HepG2 (cell line): ENCODE measurements around the gene JPH4. TPM values are rescaled to one million over a fixed set of nuclear protein-coding genes. Genes with fewer than 3 reads are reported as not detected.

Experiments used
- BRD4 ChIP-seq: sonication (generic); formaldehyde crosslinking; IDR thresholded peaks from 2 replicates; pipeline ENCODE4 v1.4.0; 2020; ENCODE audit warnings: missing genetic modification reagents
- CBX1 ChIP-seq: IDR thresholded peaks from one replicate; pipeline ENCODE4 v1.6.1; 2016; ENCODE audit warnings: antibody characterized with exemption, low read depth
- CBX5 ChIP-seq: sonication (generic); formaldehyde crosslinking; IDR thresholded peaks from 2 replicates; pipeline ENCODE4 v1.4.0; 2020; ENCODE audit warnings: missing genetic modification reagents, borderline replicate concordance
- ELF4 ChIP-seq: sonication (generic); formaldehyde crosslinking; IDR thresholded peaks from 2 replicates; pipeline ENCODE4 v1.5.0; 2020; ENCODE audit warnings: missing genetic modification reagents, mild to moderate bottlenecking, moderate library complexity, borderline replicate concordance
- FOXJ3 ChIP-seq: sonication (generic); formaldehyde crosslinking; IDR thresholded peaks from 2 replicates; pipeline ENCODE4 v1.4.0; 2020; ENCODE audit warnings: missing genetic modification reagents, mild to moderate bottlenecking, borderline replicate concordance
- FOXK2 ChIP-seq: fragments of 450-650 bp; IDR thresholded peaks from 2 replicates; pipeline ENCODE4 v1.6.1; 2016
- GATAD1 ChIP-seq: IDR thresholded peaks from 2 replicates; pipeline ENCODE4 v1.6.1; 2016; ENCODE audit warnings: missing genetic modification reagents, missing compliant biosample characterization
- MED8 ChIP-seq: sonication (generic); formaldehyde crosslinking; IDR thresholded peaks from 2 replicates; pipeline ENCODE4 v1.8.1; 2023; ENCODE audit warnings: mild to moderate bottlenecking, missing genetic modification reagents; ENCODE audit not compliant: insufficient replicate concordance
- MTF2 ChIP-seq: sonication (generic); formaldehyde crosslinking; IDR thresholded peaks from 2 replicates; pipeline ENCODE4 v1.5.0; 2020; ENCODE audit warnings: missing genetic modification reagents, borderline replicate concordance
- NCOA2 ChIP-seq: sonication (generic); formaldehyde crosslinking; IDR thresholded peaks from 2 replicates; pipeline ENCODE4 v1.8.0; 2022; ENCODE audit warnings: inconsistent platforms
- NFE2 ChIP-seq: sonication (generic); formaldehyde crosslinking; IDR thresholded peaks from 2 replicates; pipeline ENCODE4 v1.4.0; 2020; ENCODE audit warnings: missing genetic modification reagents
- NFIC ChIP-seq: IDR thresholded peaks from 2 replicates; pipeline ENCODE4 v1.6.1; 2012; ENCODE audit warnings: mild to moderate bottlenecking, low read length, inconsistent platforms
- THAP7 ChIP-seq: sonication (generic); formaldehyde crosslinking; IDR thresholded peaks from 2 replicates; pipeline ENCODE4 v1.8.1; 2023; ENCODE audit warnings: mild to moderate bottlenecking, missing genetic modification reagents
- ZC3H13 ChIP-seq: sonication (generic); formaldehyde crosslinking; IDR thresholded peaks from 2 replicates; pipeline ENCODE4 v1.8.1; 2023; ENCODE audit warnings: mild to moderate bottlenecking, missing genetic modification reagents, moderate library complexity
- ZNF143 ChIP-seq: sonication (generic); formaldehyde crosslinking; IDR thresholded peaks from 2 replicates; pipeline ENCODE4 v1.4.0; 2020; ENCODE audit warnings: missing genetic modification reagents
- ZNF30 ChIP-seq: sonication (generic); formaldehyde crosslinking; IDR thresholded peaks from 2 replicates; pipeline ENCODE4 v1.5.0; 2020; ENCODE audit warnings: mild to moderate bottlenecking, missing genetic modification reagents
- ZNF33B ChIP-seq: sonication (generic); formaldehyde crosslinking; IDR thresholded peaks from 2 replicates; pipeline ENCODE4 v1.5.1; 2020; ENCODE audit warnings: mild to moderate bottlenecking, missing genetic modification reagents
- ZNF484 ChIP-seq: sonication (generic); formaldehyde crosslinking; IDR thresholded peaks from 2 replicates; pipeline ENCODE4 v1.5.1; 2020; ENCODE audit warnings: mild to moderate bottlenecking, low read depth, missing genetic modification reagents, borderline replicate concordance
- ZNF543 ChIP-seq: sonication (generic); formaldehyde crosslinking; IDR thresholded peaks from 2 replicates; pipeline ENCODE4 v1.4.0; 2020; ENCODE audit warnings: mild to moderate bottlenecking, missing genetic modification reagents
- ZNF691 ChIP-seq: sonication (generic); formaldehyde crosslinking; IDR thresholded peaks from 2 replicates; pipeline ENCODE4 v1.4.0; 2020; ENCODE audit warnings: missing genetic modification reagents, low read depth, mild to moderate bottlenecking, borderline replicate concordance
- ZNF703 ChIP-seq: sonication (generic); formaldehyde crosslinking; IDR thresholded peaks from 2 replicates; pipeline ENCODE4 v1.5.1; 2020; ENCODE audit warnings: missing genetic modification reagents, mild to moderate bottlenecking, moderate library complexity, borderline replicate concordance
- ZNF749 ChIP-seq: sonication (generic); formaldehyde crosslinking; IDR thresholded peaks from 2 replicates; pipeline ENCODE4 v1.8.0; 2022; ENCODE audit warnings: mild to moderate bottlenecking, missing genetic modification reagents, moderate library complexity, borderline replicate concordance
- ZNF83 ChIP-seq: sonication (generic); formaldehyde crosslinking; IDR thresholded peaks from 2 replicates; pipeline ENCODE4 v1.4.0; 2020; ENCODE audit warnings: missing genetic modification reagents, mild to moderate bottlenecking, borderline replicate concordance
- ZNF850 ChIP-seq: sonication (generic); formaldehyde crosslinking; conservative IDR thresholded peaks from 2 replicates; pipeline ENCODE4 v1.9.0; 2021; ENCODE audit warnings: mild to moderate bottlenecking, missing genetic modification reagents
- ZNF883 ChIP-seq: sonication (generic); formaldehyde crosslinking; IDR thresholded peaks from 2 replicates; pipeline ENCODE4 v1.5.1; 2020; ENCODE audit warnings: mild to moderate bottlenecking, missing genetic modification reagents; ENCODE audit errors: not compliant biosample characterization
- polyA plus RNA-seq, 8 experiments: library from polyadenylated mRNA; depleted of rRNA in 3 of 8; stranded (reverse) in 7 of 8; unstranded in 1 of 8; fragments of >200 nt; fragmentation: Illumina TruSeq in 4 of 8; extraction: Trizol in 4 of 8; gene quantifications; 2 replicates each; pipeline versions ENCODE4 v1.2.1 to v1.2.3, GENCODE V29; 2011 to 2016; ENCODE audit warnings: low read depth in 4 of 8, missing spikeins in 1 of 8, mixed read lengths in 1 of 8; ENCODE audit not compliant: insufficient read depth in 1 of 8
- total RNA-seq, 5 experiments: library from RNA; depleted of rRNA; stranded (reverse); fragments of >200 nt; fragmentation: Illumina TruSeq; extraction: Trizol; gene quantifications; 2 replicates each; pipeline ENCODE4 v1.2.3, GENCODE V29; 2016; ENCODE audit warnings: low read depth in 1 of 5
- TF ChIP-seq, protein P1 (sequence below): sonication (generic); formaldehyde crosslinking; IDR thresholded peaks from 2 replicates; pipeline ENCODE4 v1.8.0; 2022; ENCODE audit warnings: missing genetic modification reagents, mild to moderate bottlenecking, inconsistent platforms, borderline replicate concordance
- TF ChIP-seq, protein P2 (sequence below): sonication (generic); formaldehyde crosslinking; IDR thresholded peaks from 2 replicates; pipeline ENCODE4 v1.4.0; 2020; ENCODE audit warnings: mild to moderate bottlenecking, low read depth, missing genetic modification reagents
- TF ChIP-seq, protein P3 (sequence below): sonication (generic); formaldehyde crosslinking; conservative IDR thresholded peaks from 2 replicates; pipeline ENCODE4 v1.4.0; 2020; ENCODE audit warnings: missing genetic modification reagents

JPH4 gene
- total and polyA plus RNA-seq, 2 of the 13 experiments (the other 11 are each of a cell fraction or from before 2014, with no cell fraction given), result 0.08 to 0.22 TPM

- peak; percentile 38; the same call in 1 of the 2 replicates for TF ChIP-seq ZNF33B
- TF ChIP-seq, protein P1, sequence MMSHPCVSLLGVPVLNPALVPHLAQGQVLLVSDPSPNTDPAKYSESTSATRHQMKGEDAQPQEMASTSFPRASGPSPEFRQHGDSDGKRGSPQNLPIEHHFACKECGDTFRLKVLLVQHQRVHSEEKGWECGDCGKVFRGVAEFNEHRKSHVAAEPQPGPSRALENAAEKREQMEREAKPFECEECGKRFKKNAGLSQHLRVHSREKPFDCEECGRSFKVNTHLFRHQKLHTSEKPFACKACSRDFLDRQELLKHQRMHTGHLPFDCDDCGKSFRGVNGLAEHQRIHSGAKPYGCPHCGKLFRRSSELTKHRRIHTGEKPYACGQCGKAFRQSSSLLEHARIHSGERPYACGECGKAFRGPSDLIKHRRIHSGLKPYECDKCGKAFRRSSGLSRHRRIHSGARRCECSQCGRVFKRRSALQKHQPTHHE (CRISPR knock-in tag), result no peak
- TF ChIP-seq ZNF143 (CRISPR knock-in tag), result no peak
- no peak for TF ChIP-seq ZNF83 (CRISPR knock-in tag)
- TF ChIP-seq BRD4 (CRISPR knock-in tag), result no peak
- TF ChIP-seq ZNF543 (CRISPR knock-in tag), result no peak
- TF ChIP-seq CBX5 (CRISPR knock-in tag), result no peak
- TF ChIP-seq ELF4 (CRISPR knock-in tag), result 0 out of 2 replicates have a peak, but pooled peaks have one; percentile 38
- TF ChIP-seq, protein P2, sequence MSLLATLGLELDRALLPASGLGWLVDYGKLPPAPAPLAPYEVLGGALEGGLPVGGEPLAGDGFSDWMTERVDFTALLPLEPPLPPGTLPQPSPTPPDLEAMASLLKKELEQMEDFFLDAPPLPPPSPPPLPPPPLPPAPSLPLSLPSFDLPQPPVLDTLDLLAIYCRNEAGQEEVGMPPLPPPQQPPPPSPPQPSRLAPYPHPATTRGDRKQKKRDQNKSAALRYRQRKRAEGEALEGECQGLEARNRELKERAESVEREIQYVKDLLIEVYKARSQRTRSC, result peak; percentile 84
- TF ChIP-seq ZNF484, result no peak
- TF ChIP-seq MTF2 (CRISPR knock-in tag), result no peak
- no peak for TF ChIP-seq ZNF749 (CRISPR knock-in tag)
- TF ChIP-seq ZC3H13, result 0 out of 2 replicates have a peak, but pooled peaks have one; percentile 39
- no peak for TF ChIP-seq NFE2 (CRISPR knock-in tag)
- no peak for TF ChIP-seq ZNF703 (CRISPR knock-in tag)
- peak; percentile 14 for TF ChIP-seq ZNF883
- no peak for TF ChIP-seq NCOA2 (CRISPR knock-in tag)
- TF ChIP-seq FOXJ3 (CRISPR knock-in tag), result no peak
- TF ChIP-seq ZNF30 (CRISPR knock-in tag), result no peak
- peak; percentile 15 for TF ChIP-seq MED8 (CRISPR knock-in tag)
- no peak for TF ChIP-seq CBX1
- no peak for TF ChIP-seq ZNF850
- no peak for TF ChIP-seq ZNF691 (CRISPR knock-in tag)
- TF ChIP-seq GATAD1, result no peak
- TF ChIP-seq NFIC, result no peak
- TF ChIP-seq, protein P3, sequence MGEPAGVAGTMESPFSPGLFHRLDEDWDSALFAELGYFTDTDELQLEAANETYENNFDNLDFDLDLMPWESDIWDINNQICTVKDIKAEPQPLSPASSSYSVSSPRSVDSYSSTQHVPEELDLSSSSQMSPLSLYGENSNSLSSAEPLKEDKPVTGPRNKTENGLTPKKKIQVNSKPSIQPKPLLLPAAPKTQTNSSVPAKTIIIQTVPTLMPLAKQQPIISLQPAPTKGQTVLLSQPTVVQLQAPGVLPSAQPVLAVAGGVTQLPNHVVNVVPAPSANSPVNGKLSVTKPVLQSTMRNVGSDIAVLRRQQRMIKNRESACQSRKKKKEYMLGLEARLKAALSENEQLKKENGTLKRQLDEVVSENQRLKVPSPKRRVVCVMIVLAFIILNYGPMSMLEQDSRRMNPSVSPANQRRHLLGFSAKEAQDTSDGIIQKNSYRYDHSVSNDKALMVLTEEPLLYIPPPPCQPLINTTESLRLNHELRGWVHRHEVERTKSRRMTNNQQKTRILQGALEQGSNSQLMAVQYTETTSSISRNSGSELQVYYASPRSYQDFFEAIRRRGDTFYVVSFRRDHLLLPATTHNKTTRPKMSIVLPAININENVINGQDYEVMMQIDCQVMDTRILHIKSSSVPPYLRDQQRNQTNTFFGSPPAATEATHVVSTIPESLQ (CRISPR knock-in tag), result no peak
- peak; percentile 4; the same call in 1 of the 2 replicates for TF ChIP-seq THAP7 (CRISPR knock-in tag)
- TF ChIP-seq FOXK2, result no peak
Measured at GRCh38 chr14:23600322-23600707, 21.7 kb upstream of the JPH4 start (continued).
